ENCODE measurements around the gene IDH3A.

DNA sequence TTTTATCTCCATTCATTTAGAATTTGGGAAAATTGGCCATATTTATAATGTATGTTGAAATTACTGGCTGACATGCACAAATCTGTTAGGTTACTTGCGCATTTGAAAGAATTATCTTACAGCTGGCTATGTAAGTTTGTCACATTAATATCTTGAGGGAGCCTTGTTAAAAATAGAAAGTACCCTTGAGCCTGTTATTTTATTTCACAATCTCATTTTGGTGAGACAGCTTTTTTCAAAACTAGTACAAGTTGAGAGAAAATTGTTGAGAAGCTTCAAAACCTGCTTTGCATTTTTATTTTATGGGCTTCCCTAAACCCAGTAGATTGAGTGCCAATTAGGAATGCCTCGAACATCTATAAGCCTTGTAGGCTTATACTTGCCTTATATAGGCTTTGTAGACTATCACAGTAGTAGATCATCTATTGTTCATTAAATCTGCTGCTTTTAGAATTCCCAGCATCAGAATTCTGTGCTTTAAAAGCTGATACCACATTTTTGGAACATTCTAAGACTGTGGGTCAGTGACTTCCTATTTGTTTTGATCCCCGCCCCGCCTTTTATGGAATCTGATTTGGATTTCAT is 6.3 kb downstream of the IDH3A start:
- TF ChIP-seq, protein P1, sequence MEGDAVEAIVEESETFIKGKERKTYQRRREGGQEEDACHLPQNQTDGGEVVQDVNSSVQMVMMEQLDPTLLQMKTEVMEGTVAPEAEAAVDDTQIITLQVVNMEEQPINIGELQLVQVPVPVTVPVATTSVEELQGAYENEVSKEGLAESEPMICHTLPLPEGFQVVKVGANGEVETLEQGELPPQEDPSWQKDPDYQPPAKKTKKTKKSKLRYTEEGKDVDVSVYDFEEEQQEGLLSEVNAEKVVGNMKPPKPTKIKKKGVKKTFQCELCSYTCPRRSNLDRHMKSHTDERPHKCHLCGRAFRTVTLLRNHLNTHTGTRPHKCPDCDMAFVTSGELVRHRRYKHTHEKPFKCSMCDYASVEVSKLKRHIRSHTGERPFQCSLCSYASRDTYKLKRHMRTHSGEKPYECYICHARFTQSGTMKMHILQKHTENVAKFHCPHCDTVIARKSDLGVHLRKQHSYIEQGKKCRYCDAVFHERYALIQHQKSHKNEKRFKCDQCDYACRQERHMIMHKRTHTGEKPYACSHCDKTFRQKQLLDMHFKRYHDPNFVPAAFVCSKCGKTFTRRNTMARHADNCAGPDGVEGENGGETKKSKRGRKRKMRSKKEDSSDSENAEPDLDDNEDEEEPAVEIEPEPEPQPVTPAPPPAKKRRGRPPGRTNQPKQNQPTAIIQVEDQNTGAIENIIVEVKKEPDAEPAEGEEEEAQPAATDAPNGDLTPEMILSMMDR (IDR thresholded peaks at IDR 0.05; ENCODE audit: low read depth, low read length, poor library complexity, severe bottlenecking): no peak
- TF ChIP-seq EZH2phosphoT487 (IDR thresholded peaks at IDR 0.05; ENCODE audit: borderline replicate concordance, low read length): no peak
